NCI-H2029 (cell line): ENCODE results near the gene MEGF8.

Experiments
- DNase-seq: peaks from one replicate; lab custom pipeline; 2025; lab: John Stamatoyannopoulos, UW

MEGF8 gene

DNA sequence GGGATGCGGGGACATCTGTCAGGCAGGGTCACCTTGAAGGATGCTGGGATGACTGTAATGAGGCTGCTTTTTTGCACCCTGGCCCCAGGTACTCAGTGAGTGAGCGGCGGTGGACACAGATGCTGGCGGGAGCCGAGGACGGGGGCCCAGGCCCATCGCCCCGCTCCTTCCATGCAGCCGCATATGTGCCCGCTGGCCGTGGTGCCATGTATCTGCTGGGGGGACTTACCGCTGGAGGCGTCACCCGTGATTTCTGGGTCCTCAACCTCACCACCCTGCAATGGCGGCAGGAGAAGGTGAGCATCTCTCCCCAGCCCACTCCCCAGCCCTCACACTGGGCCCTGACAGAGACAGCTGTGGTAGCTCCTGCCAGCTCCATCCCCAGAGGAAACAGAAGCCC, 31.3 kb downstream of the MEGF8 start:
- no peak for DNase-seq

DNA sequence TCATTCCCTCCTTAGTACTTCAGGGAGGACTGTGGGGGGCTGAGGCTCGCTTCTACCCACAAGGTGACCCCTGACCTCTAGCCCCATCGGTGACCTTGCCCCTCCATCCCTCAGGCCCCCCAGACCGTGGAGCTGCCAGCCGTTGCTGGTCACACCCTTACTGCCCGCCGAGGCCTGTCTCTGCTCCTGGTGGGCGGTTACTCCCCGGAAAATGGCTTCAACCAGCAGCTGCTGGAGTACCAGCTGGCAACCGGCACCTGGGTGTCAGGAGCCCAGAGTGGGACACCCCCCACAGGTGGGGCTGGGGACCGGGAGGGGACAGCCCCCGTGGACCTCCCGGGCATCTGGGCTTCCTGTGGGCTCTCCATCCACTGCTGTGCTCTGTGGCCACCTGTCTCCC, 31.9 kb downstream of the MEGF8 start:
- no peak for DNase-seq

DNA sequence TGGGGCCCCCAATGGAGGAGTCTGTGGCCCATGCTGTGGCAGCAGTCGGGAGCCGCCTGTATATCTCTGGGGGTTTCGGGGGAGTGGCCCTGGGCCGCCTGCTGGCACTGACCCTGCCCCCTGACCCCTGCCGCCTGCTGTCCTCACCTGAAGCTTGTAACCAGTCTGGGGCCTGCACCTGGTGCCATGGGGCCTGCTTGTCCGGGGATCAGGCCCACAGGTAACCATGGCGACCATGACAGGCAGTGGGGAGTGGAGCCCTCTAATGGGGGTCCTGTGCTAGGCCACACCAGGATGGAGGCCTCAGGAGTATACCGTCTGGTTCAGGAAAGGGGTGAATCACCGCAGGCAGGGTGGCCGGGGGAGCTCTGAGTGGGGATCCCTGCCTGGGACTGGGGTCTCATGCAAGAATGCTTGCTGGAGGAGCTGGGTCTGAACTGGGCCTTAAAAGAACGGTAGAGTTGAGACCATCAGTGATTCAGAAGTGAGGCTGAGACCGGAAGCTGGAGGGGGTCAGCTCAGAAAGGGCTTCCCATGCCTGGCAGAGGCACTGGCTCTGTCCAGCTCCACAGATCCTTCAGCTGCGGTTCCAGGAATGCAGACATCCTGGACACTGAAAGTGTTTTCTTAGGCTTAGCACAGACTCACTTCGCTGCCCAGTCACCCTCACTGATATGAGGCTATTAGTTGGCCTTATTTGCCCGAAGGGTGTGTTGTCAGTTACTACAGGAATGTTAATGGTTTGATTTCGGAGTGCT, 35.5 kb downstream of the MEGF8 start:
- DNase-seq = no peak

DNA sequence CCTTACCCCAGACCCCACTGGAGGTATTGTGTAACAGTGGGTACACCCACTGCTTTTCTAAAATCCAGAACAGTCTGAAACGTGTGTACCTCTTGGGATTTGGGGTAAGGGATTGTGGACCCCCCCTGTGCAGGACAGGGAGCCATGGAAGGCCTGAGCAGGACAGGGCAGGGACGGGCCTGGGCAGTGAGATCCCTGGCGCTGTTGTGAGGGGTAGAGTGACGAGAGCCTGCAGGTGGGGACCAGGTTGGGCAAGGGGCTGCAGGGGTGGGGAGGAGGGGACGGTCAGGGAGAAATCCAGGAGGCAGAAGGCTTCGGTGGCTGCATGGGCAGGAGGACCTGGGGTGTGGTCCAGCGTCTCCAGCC, 36.1 kb downstream of the MEGF8 start:
- DNase-seq = no peak

- no peak for DNase-seq
Measured at GRCh38 chr19:42362342-42362741, 36.9 kb downstream of the MEGF8 start.

GRCh38 chr19:42362891-42363440, 37.5 kb downstream of the MEGF8 start:
- DNase-seq = no peak

- no peak for DNase-seq
Measured at GRCh38 chr19:42363614-42364346, 38.3 kb downstream of the MEGF8 start.

- no peak for DNase-seq
Measured at GRCh38 chr19:42366673-42367072, 41.2 kb downstream of the MEGF8 start.

DNA sequence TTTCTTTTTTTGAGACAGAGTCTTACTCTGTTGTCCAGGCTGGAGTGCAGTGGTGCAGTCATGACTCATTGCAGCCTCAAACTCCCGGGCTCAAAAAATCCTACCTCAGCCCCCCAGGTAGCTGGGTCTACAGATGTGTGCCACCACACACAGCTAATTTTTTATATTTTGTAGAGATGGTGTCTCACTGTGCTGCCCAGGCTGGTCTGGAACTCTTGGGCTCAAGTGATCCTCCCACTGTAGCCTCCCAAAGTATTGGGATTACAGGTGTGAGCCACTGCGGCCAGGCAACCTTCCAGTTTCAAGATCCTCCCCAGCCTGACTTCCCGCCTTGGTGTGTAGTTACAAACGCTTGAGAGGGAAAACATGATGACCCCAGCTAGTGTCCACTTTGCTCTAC, 42.5 kb downstream of the MEGF8 start:
- no peak for DNase-seq

DNA sequence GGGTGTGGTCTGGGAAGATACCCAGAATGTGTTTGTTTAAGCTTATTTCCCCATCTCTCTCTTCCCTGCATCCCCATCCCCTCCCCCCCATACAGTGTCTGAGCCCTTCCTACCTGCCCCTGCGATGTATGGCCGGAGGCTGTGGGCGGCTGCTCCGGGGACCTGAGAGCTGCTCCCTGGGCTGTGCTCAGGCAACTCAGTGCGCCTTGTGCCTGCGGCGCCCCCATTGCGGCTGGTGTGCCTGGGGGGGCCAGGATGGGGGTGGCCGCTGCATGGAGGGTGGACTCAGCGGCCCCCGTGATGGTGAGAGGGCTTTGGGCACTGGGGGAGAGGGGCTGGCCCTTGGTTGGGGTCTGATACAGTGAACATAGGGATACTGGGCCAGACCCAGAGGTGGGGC, 42.9 kb downstream of the MEGF8 start:
- no peak for DNase-seq

- DNase-seq = no peak
Measured at GRCh38 chr19:42368765-42369164, 43.3 kb downstream of the MEGF8 start.

DNA sequence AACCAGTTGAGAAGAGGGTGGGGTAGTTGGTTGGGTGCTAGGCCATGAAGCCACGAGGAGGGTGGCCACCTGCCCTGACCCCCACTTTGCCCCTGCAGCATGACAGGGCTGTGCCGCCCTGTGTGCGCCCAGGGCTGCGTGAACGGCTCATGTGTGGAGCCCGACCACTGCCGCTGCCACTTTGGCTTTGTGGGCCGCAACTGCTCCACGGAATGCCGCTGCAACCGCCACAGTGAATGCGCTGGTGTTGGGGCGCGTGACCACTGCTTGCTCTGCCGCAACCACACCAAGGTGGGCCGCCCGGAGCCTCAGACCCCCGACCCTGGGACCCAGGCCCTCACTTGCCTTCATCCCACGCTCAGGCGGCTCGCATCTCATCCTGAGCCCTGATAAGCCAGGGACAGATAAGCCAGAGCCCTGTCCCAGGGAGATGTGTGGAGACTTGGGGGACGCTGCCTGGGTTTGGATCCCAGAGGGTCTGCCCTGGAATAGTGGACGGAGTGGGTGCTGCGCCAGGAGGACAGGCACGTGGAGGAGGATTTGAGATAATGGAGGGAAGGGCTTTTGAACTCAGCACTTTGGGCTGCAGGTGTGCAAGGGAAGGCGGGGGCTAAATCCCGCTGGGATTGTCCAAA, 44.1 kb downstream of the MEGF8 start:
- no peak for DNase-seq

DNA sequence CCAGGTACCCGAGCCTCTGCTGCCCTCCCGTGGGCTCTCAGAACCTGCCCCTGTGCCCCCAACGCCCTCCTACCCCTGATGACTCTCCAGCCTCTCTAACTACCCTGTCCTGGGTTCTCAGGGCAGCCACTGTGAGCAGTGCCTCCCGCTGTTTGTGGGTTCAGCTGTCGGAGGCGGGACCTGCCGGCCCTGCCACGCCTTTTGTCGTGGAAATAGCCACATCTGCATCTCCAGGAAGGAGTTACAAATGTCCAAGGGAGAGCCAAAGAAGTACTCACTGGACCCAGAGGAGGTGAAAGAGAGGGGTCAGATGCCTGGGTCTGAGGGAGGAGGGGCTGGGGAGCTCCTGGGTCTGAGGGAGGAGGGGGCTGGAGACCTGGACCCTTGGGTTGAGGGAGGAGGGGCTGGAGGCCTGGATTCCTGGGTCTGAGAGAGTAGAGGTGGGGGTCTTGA, 44.7 kb downstream of the MEGF8 start:
- DNase-seq = no peak

- DNase-seq = no peak
Measured at GRCh38 chr19:42370626-42371175, 45.3 kb downstream of the MEGF8 start.

DNA sequence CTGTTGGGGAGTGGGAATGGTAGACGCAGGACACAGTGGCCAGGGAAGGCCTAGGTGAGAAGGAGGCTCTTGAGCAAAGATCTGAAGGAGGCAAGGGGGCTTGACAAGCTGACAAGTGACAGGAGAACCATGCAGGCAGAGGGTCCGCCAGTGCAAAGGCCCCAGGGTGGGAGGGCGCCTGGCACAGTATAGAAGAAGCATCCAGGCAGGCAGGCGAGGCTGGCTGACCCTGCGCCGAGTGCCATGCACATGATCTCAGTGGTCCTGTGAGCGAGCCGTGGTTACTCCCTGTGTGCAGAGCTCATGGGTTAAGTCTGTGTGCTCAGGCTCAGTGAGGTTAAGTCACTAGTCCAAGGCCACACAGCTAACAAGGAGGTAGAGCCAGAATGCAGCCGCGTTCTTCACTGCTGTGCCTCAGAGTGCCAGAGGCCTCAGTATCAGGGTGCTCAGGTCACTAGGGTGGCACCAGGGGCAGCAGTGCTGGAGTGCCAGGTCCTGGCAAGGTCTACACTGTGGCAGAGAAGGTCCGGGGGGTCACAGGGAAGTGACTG, 49.5 kb downstream of the MEGF8 start:
- no peak for DNase-seq

DNA sequence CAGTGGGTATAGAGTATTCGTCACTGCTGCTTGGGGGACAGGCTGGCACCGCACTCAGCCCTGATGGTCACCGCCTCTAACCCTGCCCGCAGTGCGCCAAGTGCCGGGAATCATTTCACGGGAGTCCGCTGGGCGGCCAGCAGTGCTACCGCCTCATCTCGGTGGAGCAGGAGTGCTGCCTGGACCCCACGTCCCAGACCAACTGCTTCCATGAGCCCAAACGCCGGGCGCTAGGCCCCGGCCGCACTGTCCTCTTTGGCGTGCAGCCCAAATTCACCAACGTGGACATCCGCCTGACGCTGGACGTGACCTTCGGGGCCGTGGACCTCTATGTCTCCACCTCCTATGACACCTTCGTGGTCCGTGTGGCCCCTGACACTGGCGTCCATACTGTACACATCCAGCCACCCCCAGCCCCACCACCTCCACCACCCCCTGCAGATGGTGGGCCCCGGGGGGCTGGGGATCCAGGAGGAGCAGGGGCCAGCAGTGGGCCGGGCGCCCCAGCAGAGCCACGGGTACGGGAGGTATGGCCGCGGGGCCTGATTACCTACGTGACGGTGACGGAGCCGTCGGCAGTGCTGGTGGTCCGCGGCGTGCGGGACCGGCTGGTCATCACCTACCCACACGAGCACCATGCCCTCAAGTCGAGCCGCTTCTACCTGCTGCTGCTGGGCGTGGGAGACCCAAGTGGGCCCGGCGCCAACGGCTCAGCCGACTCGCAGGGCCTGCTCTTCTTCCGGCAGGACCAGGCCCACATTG, 50.2 kb downstream of the MEGF8 start:
- no peak for DNase-seq

DNA sequence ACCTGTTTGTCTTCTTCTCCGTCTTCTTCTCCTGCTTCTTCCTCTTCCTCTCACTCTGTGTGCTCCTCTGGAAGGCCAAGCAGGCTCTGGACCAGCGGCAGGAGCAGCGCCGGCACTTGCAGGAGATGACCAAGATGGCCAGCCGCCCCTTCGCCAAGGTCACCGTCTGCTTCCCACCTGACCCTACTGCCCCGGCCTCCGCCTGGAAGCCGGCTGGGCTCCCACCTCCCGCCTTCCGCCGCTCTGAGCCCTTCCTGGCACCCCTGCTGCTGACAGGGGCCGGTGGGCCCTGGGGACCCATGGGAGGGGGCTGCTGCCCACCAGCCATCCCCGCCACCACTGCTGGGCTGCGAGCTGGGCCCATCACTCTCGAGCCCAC, 50.7 kb downstream of the MEGF8 start:
- no peak for DNase-seq

GRCh38 chr19:42378225-42379215, 53.1 kb downstream of the MEGF8 start:
- no peak for DNase-seq

- no peak for DNase-seq
Measured at GRCh38 chr19:42380155-42380554, 54.7 kb downstream of the MEGF8 start.

DNA sequence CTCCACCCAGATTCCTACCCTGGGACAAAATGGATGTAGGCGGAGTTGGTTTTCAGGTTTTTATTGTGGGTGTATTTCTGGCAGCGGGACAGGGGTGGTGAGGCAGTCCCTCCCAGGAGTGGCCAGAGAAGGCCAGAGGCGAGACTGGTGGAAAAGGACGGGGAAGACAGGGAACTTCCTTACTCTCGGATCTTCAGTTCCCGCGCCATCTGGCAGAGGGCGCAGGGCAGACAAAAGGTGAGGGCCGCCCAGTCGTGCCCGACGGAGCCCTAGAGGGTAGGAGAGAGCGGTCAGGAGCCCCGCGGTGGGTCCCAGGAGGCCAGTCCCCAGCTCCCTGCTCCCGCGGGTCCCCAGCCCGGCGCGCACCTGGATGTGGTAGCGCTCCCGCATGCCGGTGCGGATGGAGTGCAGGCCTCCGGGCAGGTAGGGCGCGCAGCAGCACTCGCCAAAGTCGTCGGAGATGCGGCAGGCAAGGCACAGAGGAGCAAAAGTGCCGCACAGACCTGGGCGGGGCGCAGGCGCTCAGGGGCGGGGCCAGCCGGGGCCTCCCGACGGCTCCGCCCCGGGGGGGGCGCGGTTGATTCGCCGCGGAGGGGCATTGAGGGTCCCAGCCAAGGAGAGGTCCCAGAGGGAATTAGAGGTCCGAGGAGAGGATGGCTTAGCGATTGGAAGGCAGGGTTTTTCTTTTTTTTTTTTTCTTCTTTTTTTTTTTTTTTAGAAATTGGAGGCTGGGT, 61.7 kb downstream of the MEGF8 start:
- peak; percentile 75 for DNase-seq
